GM04503 (cell line): ENCODE measurements around the gene MYO18A.

ENCODE experiments used
- DNase-seq: peaks from one replicate; pipeline ENCODE4 v3.0.0-alpha.2; 2012; ENCODE audit warnings: low read depth

MYO18A gene

DNA sequence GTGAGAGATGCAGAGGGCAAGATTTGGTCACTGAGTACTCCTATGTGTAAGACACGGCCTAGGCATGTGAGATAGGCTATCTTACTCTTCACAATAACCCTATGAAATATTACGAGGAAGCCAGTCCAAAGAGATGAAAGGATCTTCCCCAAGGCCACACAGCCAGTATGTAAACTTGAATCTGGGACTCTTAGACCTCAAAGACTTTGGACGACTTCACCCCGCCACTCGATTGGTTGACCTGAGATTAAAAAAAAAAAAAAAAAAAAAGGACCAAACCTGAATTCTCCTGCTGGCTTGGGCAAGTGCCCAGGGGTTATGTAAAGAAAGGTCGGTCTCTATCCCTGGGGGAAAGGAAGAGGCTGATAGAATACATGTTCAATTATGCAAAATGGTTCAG, 104.1 kb downstream of the MYO18A start:
- no peak for DNase-seq

DNA sequence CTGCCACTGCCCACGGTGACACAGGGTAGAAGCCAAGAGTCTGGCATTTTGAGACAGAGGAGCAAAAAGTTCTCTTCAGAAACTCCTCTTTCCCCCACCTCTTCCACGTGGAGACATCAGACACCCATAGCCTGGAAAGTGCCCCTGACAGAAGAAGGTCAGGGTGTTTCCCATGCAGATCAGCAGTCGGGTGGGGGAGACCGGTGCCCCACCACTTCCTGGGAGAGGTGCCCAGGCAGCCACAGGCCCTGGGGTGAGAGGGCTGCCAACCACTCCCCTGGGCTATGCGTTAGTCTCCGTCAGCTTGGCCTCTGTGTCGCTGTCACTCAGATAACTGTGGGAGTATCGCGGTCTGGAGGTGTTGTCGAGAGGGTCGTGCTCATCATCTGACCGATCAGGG, 105.7 kb downstream of the MYO18A start:
- DNase-seq: no peak

- no peak for DNase-seq
Measured at GRCh38 chr17:29073520-29073919, 106.7 kb downstream of the MYO18A start.

DNA sequence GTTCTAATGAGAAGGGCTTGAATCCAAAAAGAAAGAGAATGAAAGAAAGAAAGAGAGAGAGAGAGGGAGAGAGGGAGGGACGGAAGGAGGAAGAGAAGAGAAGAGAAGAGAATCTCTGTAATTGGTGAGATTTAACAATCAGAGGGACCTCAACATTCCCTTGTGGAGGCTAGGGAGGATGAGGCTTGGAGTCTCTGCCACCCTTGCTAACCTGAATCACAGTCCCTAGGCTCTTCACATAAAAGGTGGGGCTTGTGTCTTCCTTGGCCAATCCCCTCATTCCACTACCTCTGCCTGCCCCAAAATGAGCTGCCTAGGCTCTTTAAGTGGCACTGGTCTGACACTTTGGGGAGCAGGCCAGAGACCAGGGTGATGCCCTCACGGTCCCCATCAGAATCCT, 107.2 kb downstream of the MYO18A start:
- DNase-seq: no peak

DNA sequence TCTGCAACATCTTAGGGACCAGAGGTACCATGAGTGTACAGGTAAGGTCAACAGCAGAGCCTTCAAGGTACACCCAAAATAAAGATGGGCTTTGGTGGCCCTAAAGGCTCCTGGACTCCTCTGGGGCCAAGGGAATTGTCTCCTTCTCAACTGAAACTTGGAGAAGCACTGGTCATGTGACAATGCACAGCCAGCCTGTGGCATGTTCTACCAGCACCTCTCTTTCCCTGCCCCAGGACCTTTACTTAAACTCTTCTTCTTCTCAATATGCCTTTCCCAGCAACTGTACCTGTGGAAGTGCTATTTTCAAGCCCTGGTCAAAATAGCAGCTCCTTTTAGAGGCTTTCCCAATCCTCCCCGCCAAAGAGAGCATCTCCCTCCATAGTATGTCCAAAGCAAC, 108.9 kb downstream of the MYO18A start:
- no peak for DNase-seq

DNA sequence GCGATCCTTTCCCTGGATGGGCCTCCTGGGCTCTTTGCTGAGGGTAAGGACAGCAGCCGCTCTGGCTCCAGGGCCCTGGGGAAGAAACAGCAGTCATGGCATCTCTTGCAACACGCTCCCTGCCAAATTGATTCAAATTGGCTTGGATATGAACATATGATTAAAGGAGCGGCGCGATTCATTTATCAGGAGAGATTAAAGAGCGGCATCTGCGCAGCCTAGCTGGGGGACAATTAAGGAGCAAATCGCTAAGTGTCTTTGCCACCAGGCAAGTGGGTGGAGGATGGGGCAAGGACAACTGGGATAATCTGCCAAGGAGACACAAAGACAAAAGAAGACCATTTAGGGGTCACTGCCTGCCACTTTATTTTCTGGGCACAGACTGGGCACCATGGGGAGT, 109.4 kb downstream of the MYO18A start:
- DNase-seq: no peak

DNA sequence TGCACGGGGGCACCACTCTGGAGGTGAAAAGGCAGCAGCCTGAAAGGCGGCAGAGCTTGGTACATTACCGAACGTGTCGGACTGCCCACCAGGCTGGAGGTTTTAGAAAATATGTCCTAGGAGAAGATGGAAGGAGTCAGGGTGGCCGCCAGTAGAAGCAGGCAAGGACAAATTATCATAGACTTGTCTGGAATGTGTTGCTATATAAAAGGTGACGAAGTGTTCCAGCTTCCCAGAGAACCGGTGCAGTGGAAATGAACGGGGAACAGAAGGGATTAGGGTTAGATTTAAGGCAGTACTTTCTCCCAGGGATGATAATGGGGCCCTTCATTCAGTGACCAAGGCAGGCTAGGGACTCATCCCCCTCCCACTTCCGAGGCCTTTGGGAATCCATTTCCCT, 109.9 kb downstream of the MYO18A start:
- no peak for DNase-seq

- no peak for DNase-seq
Measured at GRCh38 chr17:29069526-29070041, 110.6 kb downstream of the MYO18A start.

- no peak for DNase-seq
Measured at GRCh38 chr17:29068818-29069217, 111.4 kb downstream of the MYO18A start.

DNA sequence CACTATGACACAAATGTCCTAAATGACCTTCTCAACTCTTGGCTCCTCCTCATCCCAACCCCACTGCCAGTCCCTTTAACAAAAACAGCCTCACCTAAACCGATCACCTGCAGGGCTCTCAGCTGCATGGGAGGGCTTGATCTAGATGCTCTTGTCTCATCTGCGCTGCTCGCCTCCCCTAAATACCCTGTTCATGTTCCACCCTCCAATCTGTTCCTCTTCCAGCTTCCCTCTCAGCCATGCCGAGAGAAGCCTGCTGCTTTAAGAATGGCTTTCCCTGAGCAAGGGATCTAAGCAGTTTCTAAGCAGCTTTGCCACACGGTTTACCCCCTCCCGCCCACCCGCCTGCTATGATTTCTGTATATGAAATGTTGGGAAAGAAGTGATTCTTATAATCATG, 113.6 kb downstream of the MYO18A start:
- DNase-seq: no peak

DNA sequence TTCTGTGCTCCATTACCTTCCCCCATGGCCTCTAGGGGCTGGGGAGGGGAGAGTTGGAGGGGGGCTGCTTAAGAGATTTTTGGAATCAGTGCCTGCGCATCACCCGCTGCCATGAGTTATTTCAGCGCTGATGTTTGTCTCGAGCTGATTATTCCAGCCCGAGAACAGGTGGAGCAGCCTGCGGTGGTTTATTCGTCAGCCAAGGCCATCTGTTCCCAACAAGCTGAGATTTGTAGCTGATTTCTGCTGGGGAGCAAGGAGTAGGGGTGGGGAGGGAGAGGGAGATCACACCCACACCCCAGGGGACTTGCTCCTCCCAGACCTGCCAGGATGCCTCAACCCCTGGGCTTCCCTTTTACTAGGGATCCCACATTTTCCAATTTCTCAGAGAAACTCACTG, 114.2 kb downstream of the MYO18A start:
- DNase-seq: no peak

- DNase-seq: no peak
Measured at GRCh38 chr17:29063992-29064391, 116.2 kb downstream of the MYO18A start.

GRCh38 chr17:29062215-29062614, 118.0 kb downstream of the MYO18A start:
- no peak for DNase-seq

DNA sequence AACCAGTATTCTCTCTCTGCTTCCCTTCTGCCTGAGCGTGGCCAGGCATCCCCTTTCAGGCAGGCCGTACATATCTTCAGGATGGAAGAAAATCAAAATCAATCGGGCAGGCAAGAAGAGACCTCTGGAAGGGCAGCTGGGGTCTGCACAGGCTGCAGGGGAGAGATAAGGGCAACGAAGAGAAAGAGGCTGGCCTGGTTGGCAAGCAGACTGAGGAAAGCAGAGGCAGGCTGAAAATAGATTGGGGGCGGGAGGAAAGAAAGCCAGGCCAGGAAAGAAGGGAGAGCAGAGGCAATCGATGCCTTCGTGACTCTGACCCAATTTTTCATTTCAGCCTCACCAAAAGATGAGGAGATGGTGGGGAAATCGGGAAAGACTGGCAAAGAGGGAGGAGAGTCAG, 119.2 kb downstream of the MYO18A start:
- no peak for DNase-seq

DNA sequence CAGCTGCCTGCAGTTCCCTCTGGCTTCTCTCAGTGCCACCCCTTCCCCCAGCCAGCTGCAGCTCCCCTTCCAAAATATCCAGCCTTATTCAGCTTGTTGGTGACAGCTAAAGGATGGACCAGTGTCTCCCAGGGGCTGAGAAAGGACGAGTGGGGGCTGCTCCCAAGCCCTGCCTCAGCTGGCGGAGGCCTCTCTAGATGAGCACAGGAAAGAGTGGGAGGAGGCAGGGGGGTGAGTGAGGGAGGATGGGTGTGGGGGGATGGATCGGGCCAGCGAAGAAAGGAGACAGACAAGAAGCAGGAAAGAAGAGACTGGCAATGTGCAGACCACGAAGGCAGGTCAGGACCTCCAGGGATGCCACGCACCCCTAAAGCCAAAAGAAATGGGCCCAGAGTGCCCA, 119.7 kb downstream of the MYO18A start:
- DNase-seq: no peak

DNA sequence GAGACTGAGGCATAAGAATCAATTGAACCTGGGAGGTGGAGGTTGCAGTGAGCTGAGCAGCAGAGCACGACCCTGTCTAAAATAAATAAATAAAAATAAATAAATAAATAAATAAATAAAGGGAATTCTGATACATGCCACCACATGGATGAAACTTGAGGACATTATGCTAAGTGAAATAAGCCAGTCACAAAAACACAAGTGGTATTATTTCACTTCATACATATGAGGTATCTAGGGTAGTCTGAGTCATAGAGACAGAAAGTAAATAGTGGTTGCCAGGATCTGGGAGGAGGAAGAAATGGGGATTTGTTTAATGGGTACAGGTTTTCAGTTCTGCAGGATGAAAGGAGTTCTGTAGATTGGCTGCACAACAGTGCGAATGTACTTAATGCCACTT, 120.9 kb downstream of the MYO18A start:
- DNase-seq: no peak

- DNase-seq: no peak
Measured at GRCh38 chr17:29058391-29058790, 121.8 kb downstream of the MYO18A start.

DNA sequence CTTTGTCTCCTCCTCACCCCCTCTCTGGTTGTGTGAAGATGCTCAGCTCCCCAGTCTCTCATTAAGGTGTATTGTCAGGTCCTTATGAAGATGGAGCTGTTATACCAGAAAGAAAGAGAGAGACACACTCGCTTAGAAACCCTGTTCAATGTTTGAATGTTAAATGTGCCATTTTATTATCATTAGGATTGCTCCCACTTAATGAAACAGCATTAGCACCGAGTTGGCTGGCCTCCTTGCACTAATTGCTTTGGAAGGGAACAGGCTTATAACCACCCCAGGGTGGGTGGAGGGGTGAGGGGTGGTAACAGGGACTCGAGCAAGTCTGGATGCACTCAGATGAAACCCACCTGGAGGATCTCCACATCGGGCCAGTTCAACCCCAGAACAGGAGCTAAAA, 122.8 kb downstream of the MYO18A start:
- no peak for DNase-seq

DNA sequence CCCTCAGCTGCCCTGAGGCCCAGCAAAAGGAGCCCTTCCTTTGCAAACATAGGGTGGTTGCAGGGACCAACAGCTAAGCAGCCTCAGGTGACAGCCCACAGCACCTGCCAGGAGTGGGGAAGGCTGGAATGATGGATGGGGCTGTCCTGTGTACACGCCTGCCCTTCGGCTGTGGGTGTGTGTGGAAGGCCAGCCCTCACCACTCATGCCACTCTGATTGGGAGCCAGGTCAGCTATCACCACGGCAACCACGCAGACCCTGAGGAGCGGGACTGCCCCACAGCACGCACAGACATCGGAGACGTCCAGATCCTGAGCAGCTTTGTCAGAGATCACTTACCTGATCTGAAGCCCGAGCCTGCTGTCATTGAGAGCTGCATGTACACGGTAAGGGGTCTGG, 125.4 kb downstream of the MYO18A start:
- DNase-seq: no peak

GRCh38 chr17:29051731-29052130, 128.5 kb downstream of the MYO18A start:
- no peak for DNase-seq

- no peak for DNase-seq
Measured at GRCh38 chr17:29051194-29051593, 129.0 kb downstream of the MYO18A start.

DNA sequence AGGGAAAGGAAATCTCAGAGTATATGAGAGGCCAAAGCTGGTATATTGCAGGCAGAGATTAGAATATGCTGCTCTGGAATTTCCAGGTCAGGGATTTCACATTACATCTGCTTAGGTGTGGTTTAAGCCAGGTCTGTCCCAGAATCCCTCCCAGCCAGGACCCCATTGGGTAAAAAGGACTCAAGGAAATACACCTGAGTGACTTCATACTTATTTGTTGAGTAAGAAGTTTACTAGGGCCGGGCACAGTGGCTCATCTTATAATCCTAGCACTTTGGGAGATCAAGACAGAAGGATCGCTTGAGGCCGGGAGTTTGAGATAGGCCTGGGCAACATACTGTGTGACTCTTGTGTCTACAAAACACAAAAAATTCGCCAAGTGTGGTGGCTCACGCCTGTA, 130.0 kb downstream of the MYO18A start:
- no peak for DNase-seq

DNA sequence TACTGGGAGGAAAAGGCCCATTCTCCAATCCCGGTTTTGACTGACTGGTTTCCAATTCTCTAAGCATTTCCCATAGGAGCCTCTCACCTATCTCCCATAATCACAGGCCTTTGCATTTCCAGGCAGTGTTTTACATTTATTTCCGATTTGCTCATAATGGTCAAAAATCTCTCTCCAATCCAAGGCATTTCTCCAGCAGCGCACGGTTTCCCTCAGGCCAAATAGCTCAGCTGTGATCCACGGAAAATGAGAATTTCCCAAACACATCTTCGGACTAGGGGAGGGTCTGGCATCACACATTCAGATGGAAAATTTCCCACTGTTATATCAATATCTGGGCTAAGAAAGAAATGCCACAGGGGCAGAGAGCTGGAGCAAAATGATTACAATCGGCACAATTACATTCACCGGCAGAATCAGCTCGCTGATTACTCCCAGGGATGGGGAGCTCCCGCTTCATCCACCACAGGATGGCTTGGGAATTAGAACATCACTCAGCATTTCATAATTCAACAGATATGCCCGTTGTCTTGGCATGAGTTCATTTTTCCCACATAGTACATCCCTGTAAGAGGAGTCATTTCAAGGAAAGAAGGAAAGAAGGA, 130.6 kb downstream of the MYO18A start:
- DNase-seq: no peak
